GM12891 (cell line): Measurements from ENCODE around the gene FBXO28.

ENCODE experiments used
- POLR2A ChIP-seq: IDR thresholded peaks from 2 replicates; pipeline ENCODE4 v1.6.1; 2011; ENCODE audit warnings: low read depth, low read length, control low read depth
- POLR2AphosphoS5 ChIP-seq: IDR thresholded peaks from 2 replicates; pipeline ENCODE4 v1.6.1; 2011; ENCODE audit warnings: low read depth, low read length, control low read depth
- POU2F2 ChIP-seq: IDR thresholded peaks from 2 replicates; pipeline ENCODE4 v1.6.1; 2011; ENCODE audit warnings: low read depth, mild to moderate bottlenecking, control low read depth, low read length, moderate library complexity
- TAF1 ChIP-seq: IDR thresholded peaks from 2 replicates; pipeline ENCODE4 v1.6.1; 2011; ENCODE audit warnings: low read depth, low read length, control low read depth

DNA sequence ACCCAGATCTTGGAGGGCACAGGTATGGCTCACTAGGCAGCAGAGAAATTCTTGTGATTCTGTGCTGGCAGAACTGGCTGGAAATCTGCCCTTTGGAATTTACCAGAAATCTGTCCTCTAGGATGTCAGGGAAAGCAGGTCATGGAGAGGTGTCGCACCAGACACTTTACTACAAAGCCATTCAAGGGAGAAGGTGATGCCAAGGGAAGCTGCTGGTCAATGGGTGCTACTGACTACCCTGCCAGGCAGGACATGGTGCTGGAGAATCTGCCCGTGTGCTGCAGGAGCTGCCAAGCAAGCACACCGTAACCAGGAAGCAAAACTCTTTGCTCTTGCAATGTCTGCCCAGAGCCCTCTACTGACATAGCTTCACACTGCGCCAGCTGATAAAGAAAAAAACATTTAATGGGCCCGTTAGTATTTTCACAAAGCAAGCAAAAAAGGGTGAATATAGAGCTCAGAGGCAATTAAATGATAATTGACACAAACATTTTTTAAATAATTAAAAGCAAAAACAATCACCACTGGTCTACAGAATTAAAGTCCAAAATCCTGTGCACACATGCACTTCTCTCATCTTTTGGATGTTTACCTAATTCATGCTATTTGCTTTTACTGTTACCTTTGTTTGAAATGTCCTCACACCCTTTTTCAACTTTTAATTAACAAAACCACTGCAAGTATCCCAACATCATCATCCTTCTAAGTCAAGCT lies 7.2 kb upstream of the FBXO28 start:
- no peak for TF ChIP-seq POLR2AphosphoS5
- no peak for TF ChIP-seq POLR2A
- no peak for TF ChIP-seq TAF1
- TF ChIP-seq POU2F2 = no peak
